ENCODE results near the gene KRTAP9-4.
"Not testable (repeated sequence)": the region's sequence is repeated elsewhere in the genome, so short reads cannot be mapped to it uniquely, and the experiment has no call there.

KRTAP9-4 gene

GRCh38 chr17:41249637-41250240 lies at the start of gene KRTAP9-4:
Gene KRTAP9-4, plus strand, starts transcription at chr17:41249687. Its CDS starts 34 bp downstream, at chr17:41249721.
- H3K9ac ChIP-seq (ENCODE audit: low read depth, low read length); H3K9me3 ChIP-seq (ENCODE audit: control insufficient read depth, insufficient read depth, low read length); H3K27me3 ChIP-seq (ENCODE audit: control insufficient read depth, insufficient read depth, low read length); H3K4me3 ChIP-seq (ENCODE audit: low read depth, low read length); H3K4me1 ChIP-seq (ENCODE audit: control insufficient read depth, insufficient read depth, low read length); H3K36me3 ChIP-seq (ENCODE audit: control insufficient read depth, insufficient read depth, low read length): not testable (repeated sequence)

- no peak overlapping the region for H3K4me3 ChIP-seq (ENCODE audit: low read depth, low read length)
These were observed 37.5 kb upstream of the KRTAP9-4 start for GRCh38 chr17:41211845-41212466.

GRCh38 chr17:41212524-41213169 lies 36.8 kb upstream of the KRTAP9-4 start:
- no peak overlapping the region for H3K4me3 ChIP-seq (ENCODE audit: low read depth, low read length)
- H3K36me3 ChIP-seq (ENCODE audit: control insufficient read depth, insufficient read depth, low read length): no peaks in the 10 kb centered on the region
- H3K4me1 ChIP-seq (ENCODE audit: control insufficient read depth, insufficient read depth, low read length): no peaks in the 10 kb centered on the region
- H3K27me3 ChIP-seq (ENCODE audit: control insufficient read depth, insufficient read depth, low read length): no peaks in the 10 kb centered on the region
- H3K9ac ChIP-seq (ENCODE audit: low read depth, low read length): no peak overlapping the region
- no peaks in the 10 kb centered on the region for H3K9me3 ChIP-seq (ENCODE audit: control insufficient read depth, insufficient read depth, low read length)

More at GRCh38 chr17:41211845-41212466, 37.5 kb upstream of the KRTAP9-4 start:
- Histone ChIP-seq H3K9me3 (ENCODE audit: control insufficient read depth, insufficient read depth, low read length) (peaks cover 5% of the 10 kb centered on the region), H3K27me3 (ENCODE audit: control insufficient read depth, insufficient read depth, low read length) (no peaks in the 10 kb centered on the region), H3K9ac (ENCODE audit: low read depth, low read length) (no peak overlapping the region), H3K4me1 (ENCODE audit: control insufficient read depth, insufficient read depth, low read length) (no peaks in the 10 kb centered on the region), H3K36me3 (ENCODE audit: control insufficient read depth, insufficient read depth, low read length) (no peaks in the 10 kb centered on the region)

- Histone ChIP-seq H3K4me1 (ENCODE audit: control insufficient read depth, insufficient read depth, low read length) (no peaks in the 10 kb centered on the region), H3K4me3 (ENCODE audit: low read depth, low read length) (no peak overlapping the region), H3K27me3 (ENCODE audit: control insufficient read depth, insufficient read depth, low read length) (no peaks in the 10 kb centered on the region), H3K9ac (ENCODE audit: low read depth, low read length) (no peak overlapping the region), H3K9me3 (ENCODE audit: control insufficient read depth, insufficient read depth, low read length) (no peaks in the 10 kb centered on the region), H3K36me3 (ENCODE audit: control insufficient read depth, insufficient read depth, low read length) (no peaks in the 10 kb centered on the region)
These were observed 33.8 kb upstream of the KRTAP9-4 start for GRCh38 chr17:41215681-41216080.

GRCh38 chr17:41223821-41224220 lies 25.7 kb upstream of the KRTAP9-4 start:
- Histone ChIP-seq H3K36me3 (ENCODE audit: control insufficient read depth, insufficient read depth, low read length) (no peaks in the 10 kb centered on the region), H3K9ac (ENCODE audit: low read depth, low read length) (no peak overlapping the region), H3K4me3 (ENCODE audit: low read depth, low read length) (no peak overlapping the region), H3K4me1 (ENCODE audit: control insufficient read depth, insufficient read depth, low read length) (no peaks in the 10 kb centered on the region), H3K9me3 (ENCODE audit: control insufficient read depth, insufficient read depth, low read length) (no peaks in the 10 kb centered on the region), H3K27me3 (ENCODE audit: control insufficient read depth, insufficient read depth, low read length) (no peaks in the 10 kb centered on the region)

GRCh38 chr17:41226051-41226450 lies 23.4 kb upstream of the KRTAP9-4 start:
- H3K4me1 ChIP-seq (ENCODE audit: control insufficient read depth, insufficient read depth, low read length): no peaks in the 10 kb centered on the region
- no peaks in the 10 kb centered on the region for H3K36me3 ChIP-seq (ENCODE audit: control insufficient read depth, insufficient read depth, low read length)
- no peaks in the 10 kb centered on the region for H3K9me3 ChIP-seq (ENCODE audit: control insufficient read depth, insufficient read depth, low read length)
- H3K27me3 ChIP-seq (ENCODE audit: control insufficient read depth, insufficient read depth, low read length): no peaks in the 10 kb centered on the region
- no peak overlapping the region for H3K9ac ChIP-seq (ENCODE audit: low read depth, low read length)
- no peak overlapping the region for H3K4me3 ChIP-seq (ENCODE audit: low read depth, low read length)

GRCh38 chr17:41226598-41227095 lies 22.8 kb upstream of the KRTAP9-4 start, which contains the start of gene KRTAP9-2:
Gene KRTAP9-2, plus strand, starts transcription at chr17:41226648. Its CDS starts 7 bp downstream, at chr17:41226655.
- not testable (repeated sequence) for H3K36me3 ChIP-seq (ENCODE audit: control insufficient read depth, insufficient read depth, low read length); H3K27me3 ChIP-seq (ENCODE audit: control insufficient read depth, insufficient read depth, low read length); H3K4me1 ChIP-seq (ENCODE audit: control insufficient read depth, insufficient read depth, low read length); H3K4me3 ChIP-seq (ENCODE audit: low read depth, low read length); H3K9ac ChIP-seq (ENCODE audit: low read depth, low read length); H3K9me3 ChIP-seq (ENCODE audit: control insufficient read depth, insufficient read depth, low read length)

GRCh38 chr17:41230094-41230493 lies 19.4 kb upstream of the KRTAP9-4 start:
- no peaks in the 10 kb centered on the region for H3K9me3 ChIP-seq (ENCODE audit: control insufficient read depth, insufficient read depth, low read length)
- H3K9ac ChIP-seq (ENCODE audit: low read depth, low read length): no peak overlapping the region
- no peaks in the 10 kb centered on the region for H3K36me3 ChIP-seq (ENCODE audit: control insufficient read depth, insufficient read depth, low read length)
- H3K4me3 ChIP-seq (ENCODE audit: low read depth, low read length): no peak overlapping the region
- H3K4me1 ChIP-seq (ENCODE audit: control insufficient read depth, insufficient read depth, low read length): no peaks in the 10 kb centered on the region
- no peaks in the 10 kb centered on the region for H3K27me3 ChIP-seq (ENCODE audit: control insufficient read depth, insufficient read depth, low read length)

GRCh38 chr17:41231731-41232130 lies 17.8 kb upstream of the KRTAP9-4 start:
- H3K36me3 ChIP-seq (ENCODE audit: control insufficient read depth, insufficient read depth, low read length): no peaks in the 10 kb centered on the region
- H3K4me3 ChIP-seq (ENCODE audit: low read depth, low read length): no peak overlapping the region
- no peaks in the 10 kb centered on the region for H3K9me3 ChIP-seq (ENCODE audit: control insufficient read depth, insufficient read depth, low read length)
- H3K27me3 ChIP-seq (ENCODE audit: control insufficient read depth, insufficient read depth, low read length): no peaks in the 10 kb centered on the region
- no peak overlapping the region for H3K9ac ChIP-seq (ENCODE audit: low read depth, low read length)
- no peaks in the 10 kb centered on the region for H3K4me1 ChIP-seq (ENCODE audit: control insufficient read depth, insufficient read depth, low read length)

- H3K27me3 ChIP-seq (ENCODE audit: control insufficient read depth, insufficient read depth, low read length); H3K4me3 ChIP-seq (ENCODE audit: low read depth, low read length); H3K4me1 ChIP-seq (ENCODE audit: control insufficient read depth, insufficient read depth, low read length); H3K9ac ChIP-seq (ENCODE audit: low read depth, low read length); H3K9me3 ChIP-seq (ENCODE audit: control insufficient read depth, insufficient read depth, low read length); H3K36me3 ChIP-seq (ENCODE audit: control insufficient read depth, insufficient read depth, low read length): not testable (repeated sequence)
These were observed 16.9 kb upstream of the KRTAP9-4 start, which contains the start of gene KRTAP9-3 for GRCh38 chr17:41232399-41233105. Gene KRTAP9-3, plus strand, starts transcription at chr17:41232449. Its CDS starts 53 bp downstream, at chr17:41232502.

- not testable (repeated sequence) for H3K9me3 ChIP-seq (ENCODE audit: control insufficient read depth, insufficient read depth, low read length); H3K9ac ChIP-seq (ENCODE audit: low read depth, low read length); H3K27me3 ChIP-seq (ENCODE audit: control insufficient read depth, insufficient read depth, low read length); H3K4me1 ChIP-seq (ENCODE audit: control insufficient read depth, insufficient read depth, low read length); H3K4me3 ChIP-seq (ENCODE audit: low read depth, low read length); H3K36me3 ChIP-seq (ENCODE audit: control insufficient read depth, insufficient read depth, low read length)
These were observed 12.4 kb upstream of the KRTAP9-4 start for GRCh38 chr17:41237116-41237515.

Measured in iPS-15b (cell line).